NCI-H526 (cell line): Measurements from ENCODE around the gene DGKQ.

Experiments used
- DNase-seq, 2 experiments: peaks; one replicate each; lab custom pipeline; 2025; lab: John Stamatoyannopoulos, UW

Gene DGKQ

GRCh38 chr4:961351-962230 lies 11.8 kb downstream of the DGKQ start:
- peak; percentile 36 to 68 for DNase-seq

GRCh38 chr4:960636-961350 lies 12.6 kb downstream of the DGKQ start:
- DNase-seq: no peak

GRCh38 chr4:960140-960635 lies 13.2 kb downstream of the DGKQ start:
- DNase-seq: no peak

GRCh38 chr4:959338-960139 lies 13.8 kb downstream of the DGKQ start:
- DNase-seq: no peak

- DNase-seq: no peak
Observed at GRCh38 chr4:958696-959337, 14.6 kb downstream of the DGKQ start.

- no peak for DNase-seq
Observed at GRCh38 chr4:958314-958665, 15.1 kb downstream of the DGKQ start.

GRCh38 chr4:957581-958313 lies 15.6 kb downstream of the DGKQ start:
- no peak for DNase-seq

GRCh38 chr4:957231-957580 lies 16.2 kb downstream of the DGKQ start:
- DNase-seq: no peak

- DNase-seq: no peak
Observed at GRCh38 chr4:956531-957230, 16.7 kb downstream of the DGKQ start.

- DNase-seq: no peak
Observed at GRCh38 chr4:955931-956381, 17.4 kb downstream of the DGKQ start.

- DNase-seq: no peak
Observed at GRCh38 chr4:955161-955921, 18.0 kb downstream of the DGKQ start.

- DNase-seq: no peak
Observed at GRCh38 chr4:954211-955020, 19.0 kb downstream of the DGKQ start.

GRCh38 chr4:953574-953915 lies 19.8 kb downstream of the DGKQ start:
- DNase-seq: no peak

- no peak for DNase-seq
Observed at GRCh38 chr4:952881-953573, 20.3 kb downstream of the DGKQ start.

GRCh38 chr4:951594-952468 lies 21.5 kb downstream of the DGKQ start:
- DNase-seq: no peak

- no peak for DNase-seq
Observed at GRCh38 chr4:951186-951585, 22.2 kb downstream of the DGKQ start.
